Endothelial cell of umbilical vein (primary cell): ENCODE measurements around the gene TCERG1L. TPM values are rescaled to one million over a fixed set of nuclear protein-coding genes. Genes with fewer than 3 reads are reported as not detected.

Source experiments
- BruUV-seq: library from RNA; stranded (reverse); fragments of 400-500 nt; replicated peaks from 2 replicates; lab custom pipeline; 2021; lab: Mats Ljungman, UMichigan
- CTCF ChIA-PET: fragments of 300-600, 350-600 bp; sonication (Branson Sonifier 250); formaldehyde crosslinking; loops from one replicate; lab custom pipeline; 2021; ENCODE audit warnings: antibody characterized with exemption, inconsistent platforms; lab: Charles Lee
- POLR2A ChIA-PET: fragments of 300-600, 350-600 bp; sonication (Branson Sonifier 250); formaldehyde crosslinking; loops from one replicate; lab custom pipeline; 2021; ENCODE audit warnings: antibody characterized with exemption, inconsistent platforms; lab: Charles Lee
- DNase-seq: peaks from one replicate; pipeline ENCODE4 v3.0.0-alpha.2; 2011; ENCODE audit warnings: low read depth, low spot score
- FAIRE-seq: peaks from 2 replicates; lab custom pipeline; 2011; peaks lifted over from hg19 to GRCh38; lab: Jason Lieb, UNC
- H2AFZ ChIP-seq: 2 replicates; pipeline ENCODE4 v1.6.0; 2012; ENCODE audit warnings: low read depth, low read length, control low read depth, inconsistent platforms
- H3K27ac ChIP-seq: 2 replicates; pipeline ENCODE4 v1.5.1; 2011; ENCODE audit warnings: low read depth, mild to moderate bottlenecking, control low read depth, low read length, moderate library complexity; ENCODE audit not compliant: insufficient read depth
- H3K27me3 ChIP-seq, 2 experiments: 2 replicates each; pipeline versions ENCODE4 v1.6.0 to v1.6.1; 2011; ENCODE audit warnings: low read length in 2 of 2, mixed read lengths in 1 of 2; ENCODE audit not compliant: control insufficient read depth in 2 of 2, insufficient read depth in 2 of 2
- H3K36me3 ChIP-seq, 2 experiments: 2 replicates in 1 of 2; 3 replicates in 1 of 2; pipeline ENCODE4 v1.5.1; 2011; ENCODE audit warnings: low read length in 2 of 2, mild to moderate bottlenecking in 1 of 2, moderate library complexity in 1 of 2; ENCODE audit not compliant: control insufficient read depth in 2 of 2, insufficient read depth in 2 of 2; ENCODE audit errors: extremely low read depth in 1 of 2
- H3K4me1 ChIP-seq: 3 replicates; pipeline ENCODE4 v1.5.1; 2011; ENCODE audit warnings: mild to moderate bottlenecking, low read length; ENCODE audit not compliant: control insufficient read depth, insufficient read depth; ENCODE audit errors: extremely low read depth
- H3K4me2 ChIP-seq: 2 replicates; pipeline ENCODE4 v1.6.1; 2011; ENCODE audit warnings: low read length, control low read depth, mixed read lengths; ENCODE audit not compliant: insufficient read depth
- H3K4me3 ChIP-seq, 3 experiments: fragments of 200-600 bp in 1 of 3; sonication (generic), shearing (Covaris generic) in 1 of 3; replicated peaks in 1 of 3; 2 replicates each; pipeline ENCODE4 v1.5.1; 2011 to 2016; ENCODE audit warnings: control low read depth in 3 of 3, low read length in 3 of 3, mild to moderate bottlenecking in 2 of 3, inconsistent platforms in 1 of 3, low read depth in 1 of 3, moderate library complexity in 1 of 3; ENCODE audit not compliant: insufficient read depth in 1 of 3
- H3K79me2 ChIP-seq: 2 replicates; pipeline ENCODE4 v1.6.0; 2012; ENCODE audit warnings: low read length, inconsistent platforms; ENCODE audit not compliant: control insufficient read depth, insufficient read depth
- H3K9ac ChIP-seq: replicated peaks from 2 replicates; pipeline ENCODE3; 2011; ENCODE audit warnings: low read length, control low read depth; ENCODE audit not compliant: insufficient read depth; ENCODE audit errors: extremely low read depth
- H3K9me1 ChIP-seq: replicated peaks from 3 replicates; pipeline ENCODE4 v1.6.0; 2011; ENCODE audit warnings: mild to moderate bottlenecking, low read length; ENCODE audit not compliant: control insufficient read depth, insufficient read depth; ENCODE audit errors: extremely low read depth
- H3K9me3 ChIP-seq: replicated peaks from 2 replicates; pipeline ENCODE4 v1.5.1; 2012; ENCODE audit warnings: low read length, inconsistent platforms; ENCODE audit not compliant: control insufficient read depth, insufficient read depth
- H4K20me1 ChIP-seq: replicated peaks from 2 replicates; pipeline ENCODE3; 2011; ENCODE audit warnings: mild to moderate bottlenecking, low read length; ENCODE audit not compliant: control insufficient read depth, insufficient read depth; ENCODE audit errors: extremely low read depth
- EZH2 ChIP-seq: IDR thresholded peaks from 2 replicates; pipeline ENCODE4 v1.6.1; 2012; ENCODE audit warnings: borderline replicate concordance, low read depth, mild to moderate bottlenecking, moderate library complexity, low read length, inconsistent platforms; ENCODE audit not compliant: severe bottlenecking
- FOS ChIP-seq: IDR thresholded peaks from 2 replicates; pipeline ENCODE4 v1.6.1; 2011; ENCODE audit warnings: mild to moderate bottlenecking, low read length, moderate library complexity, borderline replicate concordance; ENCODE audit not compliant: insufficient read depth
- GATA2 ChIP-seq: IDR thresholded peaks from 2 replicates; pipeline ENCODE4 v1.7.0; 2011; ENCODE audit warnings: low read depth, mild to moderate bottlenecking, moderate library complexity, mixed read lengths, low read length; ENCODE audit not compliant: insufficient read length, insufficient read depth
- JUN ChIP-seq: IDR thresholded peaks from 2 replicates; pipeline ENCODE4 v1.6.1; 2011; ENCODE audit warnings: borderline replicate concordance, low read depth; ENCODE audit not compliant: insufficient read length, insufficient read depth
- MYC ChIP-seq: IDR thresholded peaks from one replicate; pipeline ENCODE4 v1.6.1; 2011; ENCODE audit warnings: mild to moderate bottlenecking, low read depth, low read length
- POLR2A ChIP-seq: IDR thresholded peaks from 2 replicates; pipeline ENCODE4 v1.6.1; 2012; ENCODE audit warnings: low read depth, mild to moderate bottlenecking, control low read depth, low read length
- POLR2AphosphoS5 ChIP-seq: IDR thresholded peaks from 2 replicates; pipeline ENCODE4 v1.6.1; 2012; ENCODE audit warnings: low read depth, mild to moderate bottlenecking, control low read depth, low read length, moderate library complexity; ENCODE audit not compliant: insufficient read depth
- dilution Hi-C: fragments of 300-500 bp; cut with MboI; formaldehyde crosslinking; loops from one replicate; pipeline ENCODE4 v1.15.0; 2019; ENCODE audit warnings: low sequenced_read_pairs; ENCODE audit not compliant: extremely low pct_ligation_motif_present
- intact Hi-C: fragments of 100-400 bp; cut with micrococcal nuclease; formaldehyde crosslinking; loops from one replicate; pipeline ENCODE4 v1.10.0; 2022
- polyA plus RNA-seq, 4 experiments: library from polyadenylated mRNA; depleted of rRNA in 3 of 4; stranded (reverse) in 3 of 4; unstranded in 1 of 4; fragments of >200 nt; gene quantifications; 2 replicates each; pipeline versions ENCODE4 v1.2.1 to v1.2.3, GENCODE V29; 2011 to 2012; ENCODE audit warnings: missing spikeins in 1 of 4
- total RNA-seq: library from RNA; stranded (reverse); gene quantifications from 2 replicates; pipeline ENCODE4 v1.2.3, GENCODE V29; 2021
- TF ChIP-seq, protein P1 (sequence below): IDR thresholded peaks from 2 replicates; pipeline ENCODE4 v1.6.1; 2011; ENCODE audit not compliant: insufficient read depth, insufficient read length
- TF ChIP-seq, protein P2 (sequence below), 2 donors: IDR thresholded peaks; 1 replicate in 1 of 2; 2 replicates in 1 of 2; pipeline ENCODE4 v1.5.1; 2011; ENCODE audit warnings: low read length in 2 of 2, mild to moderate bottlenecking in 2 of 2, moderate library complexity in 2 of 2, control low read depth in 1 of 2, inconsistent platforms in 1 of 2, low read depth in 1 of 2; ENCODE audit not compliant: insufficient read depth in 1 of 2; ENCODE audit errors: extremely low read depth in 1 of 2

The TCERG1L gene
- total and polyA plus RNA-seq, 2 donors (not counting 3 experiments of a cell fraction or from before 2014, with no cell fraction given), result not detected

DNA sequence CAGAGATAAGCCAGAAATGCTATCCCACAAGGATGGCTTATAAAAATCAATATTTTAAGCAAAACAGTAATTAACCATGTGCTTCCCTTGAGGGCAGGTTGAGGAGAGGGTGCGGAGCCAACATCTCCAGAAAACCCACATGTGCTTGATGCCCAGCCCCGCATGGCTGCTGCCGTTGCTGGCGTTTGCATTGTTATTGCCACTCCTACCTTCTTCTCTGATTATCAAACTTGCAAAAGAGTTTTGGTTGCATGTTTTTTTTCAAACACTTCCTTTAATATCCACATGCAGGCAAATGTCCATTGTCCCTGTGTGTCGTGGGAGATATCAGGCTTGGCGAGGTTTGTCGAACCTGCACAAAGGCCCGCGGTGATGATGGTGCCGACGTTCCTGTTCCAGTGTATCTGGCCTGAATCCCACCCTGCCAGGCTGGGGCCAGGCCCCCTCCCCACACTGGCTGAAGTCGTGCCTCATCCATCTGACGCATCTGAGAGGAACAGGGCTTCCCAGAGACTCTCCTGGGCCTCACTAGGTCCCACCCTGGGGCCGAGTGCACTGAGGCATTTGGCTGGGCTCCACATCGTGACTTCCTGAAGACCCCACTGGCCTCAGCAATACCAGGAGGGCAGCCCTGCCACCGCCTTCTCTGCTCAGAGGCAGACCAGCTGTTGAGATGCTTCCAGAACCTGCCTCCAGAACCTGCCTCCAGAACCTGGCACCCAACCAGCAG is 40.9 kb downstream of the TCERG1L start:
- Histone ChIP-seq H3K9ac (no peak overlapping the region), H3K9me3 (peaks cover 9% of the 10 kb centered on the region), H3K27me3 (no peaks in the 10 kb centered on the region), H3K36me3 (no peaks in the 10 kb centered on the region), H3K79me2 (no peaks in the 10 kb centered on the region), H2AFZ (no peak overlapping the region), H3K4me3 (no peak overlapping the region), H3K4me1 (no peaks in the 10 kb centered on the region), H3K27ac (no peak overlapping the region), H3K9me1 (no peaks in the 10 kb centered on the region), H4K20me1 (no peaks in the 10 kb centered on the region), H3K4me2 (no peak overlapping the region)
- dilution Hi-C loops, result no loop called here
- no peak for DNase-seq
- no peak for FAIRE-seq
- ChIA-PET CTCF (no interaction called here), POLR2A (no interaction called here)
- intact Hi-C loops, result no loop called here
- TF ChIP-seq FOS (no peak), POLR2AphosphoS5 (no peak), MYC (no peak), JUN (no peak), POLR2A (no peak), EZH2 (no peak), GATA2 (no peak)
- TF ChIP-seq, protein P1, sequence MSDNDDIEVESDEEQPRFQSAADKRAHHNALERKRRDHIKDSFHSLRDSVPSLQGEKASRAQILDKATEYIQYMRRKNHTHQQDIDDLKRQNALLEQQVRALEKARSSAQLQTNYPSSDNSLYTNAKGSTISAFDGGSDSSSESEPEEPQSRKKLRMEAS, result no peak
- TF ChIP-seq, protein P2, sequence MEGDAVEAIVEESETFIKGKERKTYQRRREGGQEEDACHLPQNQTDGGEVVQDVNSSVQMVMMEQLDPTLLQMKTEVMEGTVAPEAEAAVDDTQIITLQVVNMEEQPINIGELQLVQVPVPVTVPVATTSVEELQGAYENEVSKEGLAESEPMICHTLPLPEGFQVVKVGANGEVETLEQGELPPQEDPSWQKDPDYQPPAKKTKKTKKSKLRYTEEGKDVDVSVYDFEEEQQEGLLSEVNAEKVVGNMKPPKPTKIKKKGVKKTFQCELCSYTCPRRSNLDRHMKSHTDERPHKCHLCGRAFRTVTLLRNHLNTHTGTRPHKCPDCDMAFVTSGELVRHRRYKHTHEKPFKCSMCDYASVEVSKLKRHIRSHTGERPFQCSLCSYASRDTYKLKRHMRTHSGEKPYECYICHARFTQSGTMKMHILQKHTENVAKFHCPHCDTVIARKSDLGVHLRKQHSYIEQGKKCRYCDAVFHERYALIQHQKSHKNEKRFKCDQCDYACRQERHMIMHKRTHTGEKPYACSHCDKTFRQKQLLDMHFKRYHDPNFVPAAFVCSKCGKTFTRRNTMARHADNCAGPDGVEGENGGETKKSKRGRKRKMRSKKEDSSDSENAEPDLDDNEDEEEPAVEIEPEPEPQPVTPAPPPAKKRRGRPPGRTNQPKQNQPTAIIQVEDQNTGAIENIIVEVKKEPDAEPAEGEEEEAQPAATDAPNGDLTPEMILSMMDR (IDR thresholded peaks at IDR 0.05; ENCODE audit: extremely low read depth in 1 of 2, insufficient read depth in 1 of 2, low read depth in 1 of 2, low read length in 2 of 2), result no peak
- no TSS peak for BruUV-seq
